ENCODE results near the gene RFX7. TPM values are rescaled to one million over a fixed set of nuclear protein-coding genes. Genes with fewer than 3 reads are reported as not detected.

RFX7 gene
- total RNA-seq, 1 donor, result 7.6 TPM

DNA sequence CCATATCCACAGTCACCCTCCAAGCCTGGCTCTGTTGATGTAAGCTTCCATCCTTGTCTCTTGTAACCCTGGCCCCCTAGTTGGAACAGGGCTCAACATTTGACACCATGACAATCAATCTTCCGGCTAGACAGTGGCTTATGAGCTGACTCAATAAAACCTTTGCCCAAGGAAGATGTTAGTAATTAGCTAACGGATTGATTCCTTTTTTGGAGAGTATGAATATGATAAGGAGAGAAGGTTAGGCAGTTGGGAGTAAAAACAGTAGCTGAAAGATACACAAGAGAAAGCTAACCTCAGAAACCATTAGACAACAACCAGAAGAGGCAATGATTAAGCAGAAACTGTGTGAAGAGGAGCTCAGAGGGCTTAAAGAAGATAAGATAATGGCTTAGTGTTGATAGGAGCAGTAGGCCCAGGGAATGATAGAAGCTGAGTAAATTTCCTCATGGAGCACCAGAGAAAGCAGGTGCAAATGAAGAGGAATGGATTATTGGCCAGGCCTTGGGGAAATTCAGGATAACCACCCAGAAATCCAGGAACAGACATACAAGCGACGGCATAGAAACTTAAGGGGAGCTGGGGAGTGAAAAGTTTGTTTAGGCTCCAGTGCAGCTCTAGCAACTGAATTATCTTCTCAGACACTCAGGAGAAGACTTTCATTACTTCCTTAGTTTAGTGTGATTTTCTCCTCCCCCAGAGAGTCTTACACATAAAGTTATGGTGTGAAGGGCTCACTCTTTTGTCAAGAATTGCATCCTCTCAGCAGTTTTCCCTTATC, 7.8 kb upstream of the RFX7 start:
- H3K79me2 ChIP-seq (ENCODE audit: insufficient read depth, low read length), result no peaks in the 10 kb centered on the region
- H4K20me1 ChIP-seq (ENCODE audit: insufficient read depth, low read length), result no peaks in the 10 kb centered on the region
- no peaks in the 10 kb centered on the region for H3K36me3 ChIP-seq (ENCODE audit: insufficient read depth, low read length)
- H3K27me3 ChIP-seq (ENCODE audit: insufficient read depth, low read length), result peaks cover 3% of the 10 kb centered on the region
- DNase-seq (ENCODE audit: insufficient read length, low spot score, missing footprints), result no peak
- no peak overlapping the region for H2AFZ ChIP-seq (ENCODE audit: low read length)
- H3K27ac ChIP-seq (ENCODE audit: low read depth, low read length), result no peak overlapping the region
- H3K4me2 ChIP-seq (ENCODE audit: insufficient read depth, low read length), result no peak overlapping the region
- no peaks in the 10 kb centered on the region for H3K4me1 ChIP-seq (ENCODE audit: insufficient read depth, low read length)
- TF ChIP-seq, protein P1, sequence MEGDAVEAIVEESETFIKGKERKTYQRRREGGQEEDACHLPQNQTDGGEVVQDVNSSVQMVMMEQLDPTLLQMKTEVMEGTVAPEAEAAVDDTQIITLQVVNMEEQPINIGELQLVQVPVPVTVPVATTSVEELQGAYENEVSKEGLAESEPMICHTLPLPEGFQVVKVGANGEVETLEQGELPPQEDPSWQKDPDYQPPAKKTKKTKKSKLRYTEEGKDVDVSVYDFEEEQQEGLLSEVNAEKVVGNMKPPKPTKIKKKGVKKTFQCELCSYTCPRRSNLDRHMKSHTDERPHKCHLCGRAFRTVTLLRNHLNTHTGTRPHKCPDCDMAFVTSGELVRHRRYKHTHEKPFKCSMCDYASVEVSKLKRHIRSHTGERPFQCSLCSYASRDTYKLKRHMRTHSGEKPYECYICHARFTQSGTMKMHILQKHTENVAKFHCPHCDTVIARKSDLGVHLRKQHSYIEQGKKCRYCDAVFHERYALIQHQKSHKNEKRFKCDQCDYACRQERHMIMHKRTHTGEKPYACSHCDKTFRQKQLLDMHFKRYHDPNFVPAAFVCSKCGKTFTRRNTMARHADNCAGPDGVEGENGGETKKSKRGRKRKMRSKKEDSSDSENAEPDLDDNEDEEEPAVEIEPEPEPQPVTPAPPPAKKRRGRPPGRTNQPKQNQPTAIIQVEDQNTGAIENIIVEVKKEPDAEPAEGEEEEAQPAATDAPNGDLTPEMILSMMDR (IDR thresholded peaks at IDR 0.05; ENCODE audit: extremely low read depth, low read depth, low read length), result no peak
- no peaks in the 10 kb centered on the region for H3K9me3 ChIP-seq (ENCODE audit: low read depth, low read length)
- no peak overlapping the region for H3K4me3 ChIP-seq (ENCODE audit: insufficient read depth, low read length)

DNA sequence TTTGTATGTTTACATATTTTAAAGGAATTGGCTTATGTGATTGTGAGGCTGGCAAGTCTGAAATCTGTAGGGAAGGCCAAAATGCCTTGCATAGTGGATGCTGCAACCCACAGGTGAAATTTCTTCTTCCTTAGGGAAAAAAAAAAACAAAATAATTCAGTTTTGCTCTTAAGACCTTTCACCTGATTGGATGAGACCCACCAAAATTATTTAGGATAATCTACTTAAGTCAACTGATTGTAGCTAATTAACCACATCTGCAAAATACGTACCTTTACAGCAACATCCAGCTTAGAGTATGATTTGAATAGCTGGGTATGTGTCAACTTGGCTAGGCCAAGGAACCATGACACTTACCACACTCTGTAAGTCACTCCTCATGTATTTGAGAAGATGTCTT, 6.9 kb upstream of the RFX7 start:
- no peaks in the 10 kb centered on the region for H3K36me3 ChIP-seq (ENCODE audit: insufficient read depth, low read length)
- no peak overlapping the region for H3K4me3 ChIP-seq (ENCODE audit: insufficient read depth, low read length)
- H4K20me1 ChIP-seq (ENCODE audit: insufficient read depth, low read length), result no peaks in the 10 kb centered on the region
- no peak for DNase-seq (ENCODE audit: insufficient read length, low spot score, missing footprints)
- no peaks in the 10 kb centered on the region for H3K79me2 ChIP-seq (ENCODE audit: insufficient read depth, low read length)
- no peaks in the 10 kb centered on the region for H3K4me1 ChIP-seq (ENCODE audit: insufficient read depth, low read length)
- H3K4me2 ChIP-seq (ENCODE audit: insufficient read depth, low read length), result no peak overlapping the region
- peaks cover 3% of the 10 kb centered on the region for H3K27me3 ChIP-seq (ENCODE audit: insufficient read depth, low read length)
- TF ChIP-seq, protein P1 (IDR thresholded peaks at IDR 0.05; ENCODE audit: extremely low read depth, low read depth, low read length), result no peak
- H2AFZ ChIP-seq (ENCODE audit: low read length), result no peak overlapping the region
- no peak overlapping the region for H3K27ac ChIP-seq (ENCODE audit: low read depth, low read length)
- no peaks in the 10 kb centered on the region for H3K9me3 ChIP-seq (ENCODE audit: low read depth, low read length)

DNA sequence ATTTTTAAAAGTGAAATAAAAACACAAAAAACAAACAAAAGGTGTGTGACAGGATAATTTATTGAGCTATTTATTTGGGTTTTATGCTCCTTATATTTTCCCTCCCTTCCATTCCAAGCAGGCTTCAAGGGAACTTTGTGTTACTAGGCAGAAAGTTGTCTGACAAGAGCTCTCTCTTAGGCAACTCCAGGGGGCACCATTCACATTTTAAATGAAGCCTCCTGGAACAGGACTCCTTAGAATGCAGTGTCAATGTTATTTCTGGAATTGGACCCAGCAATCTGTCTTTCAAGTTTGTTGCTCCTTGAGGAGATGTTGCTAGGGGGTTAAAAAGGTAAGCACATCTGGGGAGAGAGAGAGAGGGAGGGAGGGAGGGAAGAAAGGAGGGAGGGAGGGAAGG, 5.4 kb upstream of the RFX7 start:
- H3K27me3 ChIP-seq (ENCODE audit: insufficient read depth, low read length), result no peaks in the 10 kb centered on the region
- H2AFZ ChIP-seq (ENCODE audit: low read length), result no peak overlapping the region
- H3K36me3 ChIP-seq (ENCODE audit: insufficient read depth, low read length), result no peaks in the 10 kb centered on the region
- H3K9me3 ChIP-seq (ENCODE audit: low read depth, low read length), result no peaks in the 10 kb centered on the region
- H3K79me2 ChIP-seq (ENCODE audit: insufficient read depth, low read length), result peaks cover 7% of the 10 kb centered on the region
- H3K27ac ChIP-seq (ENCODE audit: low read depth, low read length), result no peak overlapping the region
- peak; percentile 76 for DNase-seq (ENCODE audit: insufficient read length, low spot score, missing footprints)
- H3K4me1 ChIP-seq (ENCODE audit: insufficient read depth, low read length), result peaks cover 8% of the 10 kb centered on the region
- no peaks in the 10 kb centered on the region for H4K20me1 ChIP-seq (ENCODE audit: insufficient read depth, low read length)
- no peak overlapping the region for H3K4me2 ChIP-seq (ENCODE audit: insufficient read depth, low read length)
- no peak overlapping the region for H3K4me3 ChIP-seq (ENCODE audit: insufficient read depth, low read length)
- TF ChIP-seq, protein P1 (IDR thresholded peaks at IDR 0.05; ENCODE audit: extremely low read depth, low read depth, low read length), result peak; percentile 65

DNA sequence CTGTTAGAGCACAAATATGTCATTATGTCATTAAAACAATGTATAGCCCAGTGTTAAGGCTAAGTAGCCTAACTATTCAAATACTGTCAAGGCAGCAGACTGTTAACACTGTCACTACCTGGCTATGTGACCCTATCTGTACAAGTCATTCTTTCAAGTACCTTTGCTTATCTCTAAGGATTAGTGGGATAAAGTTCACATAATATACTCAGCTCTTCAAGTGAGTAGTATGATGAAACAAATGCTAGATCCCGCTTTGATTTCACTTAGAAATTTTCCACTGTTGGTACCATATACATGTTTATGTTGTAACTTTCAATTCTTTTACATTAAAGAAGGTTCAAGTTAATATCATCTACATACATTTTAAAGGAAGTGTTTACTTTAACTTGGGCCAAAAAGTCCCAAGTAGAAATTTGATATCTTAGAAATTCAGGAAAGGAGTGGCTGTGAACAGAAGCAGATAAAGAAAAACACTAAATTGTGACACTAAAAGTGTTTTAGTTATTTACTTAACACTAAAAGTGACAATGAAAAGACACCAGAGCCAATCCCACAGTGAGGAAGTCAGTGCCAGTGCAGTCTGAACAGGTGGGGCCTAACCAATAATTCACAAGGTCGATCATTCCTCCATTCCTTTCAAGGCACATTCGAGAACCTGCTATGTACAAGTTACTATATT, 4.8 kb upstream of the RFX7 start:
- Histone ChIP-seq H3K36me3 (ENCODE audit: insufficient read depth, low read length) (no peaks in the 10 kb centered on the region), H3K4me3 (ENCODE audit: insufficient read depth, low read length) (no peak overlapping the region), H3K27me3 (ENCODE audit: insufficient read depth, low read length) (no peaks in the 10 kb centered on the region), H3K4me1 (ENCODE audit: insufficient read depth, low read length) (peaks cover 9% of the 10 kb centered on the region), H3K79me2 (ENCODE audit: insufficient read depth, low read length) (peaks cover 12% of the 10 kb centered on the region), H3K9me3 (ENCODE audit: low read depth, low read length) (no peaks in the 10 kb centered on the region), H3K27ac (ENCODE audit: low read depth, low read length) (no peak overlapping the region), H4K20me1 (ENCODE audit: insufficient read depth, low read length) (no peaks in the 10 kb centered on the region), H3K4me2 (ENCODE audit: insufficient read depth, low read length) (no peak overlapping the region), H2AFZ (ENCODE audit: low read length) (no peak overlapping the region)
- TF ChIP-seq, protein P1 (IDR thresholded peaks at IDR 0.05; ENCODE audit: extremely low read depth, low read depth, low read length), result no peak
- DNase-seq (ENCODE audit: insufficient read length, low spot score, missing footprints), result no peak
